H9 (cell line): ENCODE results near the gene PRKCB. TPM values are rescaled to one million over a fixed set of nuclear protein-coding genes. Genes with fewer than 3 reads are reported as not detected.

Experiments used
- DNase-seq: peaks from one replicate; pipeline ENCODE4 v3.0.0-alpha.2; 2017
- H2AFZ ChIP-seq: one replicate; pipeline ENCODE4 v1.6.1; 2013; ENCODE audit warnings: mild to moderate bottlenecking, low read length, control low read depth, moderate library complexity
- H2AK5ac ChIP-seq: 2 replicates; pipeline ENCODE4 v1.6.1; 2013; ENCODE audit warnings: low read length, control low read depth, mixed read lengths; ENCODE audit not compliant: insufficient read length
- H2BK120ac ChIP-seq: one replicate; pipeline ENCODE4 v1.6.1; 2013; ENCODE audit warnings: low read depth, mild to moderate bottlenecking, low read length, control low read depth, inconsistent platforms; ENCODE audit not compliant: poor library complexity, severe bottlenecking
- H2BK12ac ChIP-seq: 2 replicates; pipeline ENCODE4 v1.6.1; 2013; ENCODE audit warnings: low read length, control low read depth, mixed read lengths, low read depth; ENCODE audit not compliant: insufficient read length
- H2BK15ac ChIP-seq: 2 replicates; pipeline ENCODE4 v1.6.1; 2013; ENCODE audit warnings: low read depth, low read length, control low read depth
- H2BK20ac ChIP-seq: one replicate; pipeline ENCODE4 v1.6.1; 2013; ENCODE audit warnings: low read depth, mild to moderate bottlenecking, low read length, control low read depth, inconsistent platforms; ENCODE audit not compliant: poor library complexity, severe bottlenecking
- H2BK5ac ChIP-seq: 2 replicates; pipeline ENCODE4 v1.6.1; 2013; ENCODE audit warnings: low read length, control low read depth, mixed read lengths; ENCODE audit not compliant: insufficient read length
- H3K14ac ChIP-seq: 2 replicates; pipeline ENCODE4 v1.6.1; 2013; ENCODE audit warnings: low read length, control low read depth; ENCODE audit not compliant: insufficient read depth
- H3K18ac ChIP-seq: 2 replicates; pipeline ENCODE4 v1.6.1; 2013; ENCODE audit warnings: low read depth, mild to moderate bottlenecking, mixed read lengths, low read length, control low read depth; ENCODE audit not compliant: insufficient read length
- H3K23ac ChIP-seq: 2 replicates; pipeline ENCODE4 v1.6.1; 2013; ENCODE audit warnings: low read length, control low read depth, mixed read lengths, low read depth; ENCODE audit not compliant: insufficient read length
- H3K23me2 ChIP-seq: 2 replicates; pipeline ENCODE4 v1.6.1; 2013; ENCODE audit warnings: low read depth, mild to moderate bottlenecking, mixed read lengths, low read length, control low read depth; ENCODE audit not compliant: insufficient read length, poor library complexity, severe bottlenecking
- H3K27ac ChIP-seq: 2 replicates; pipeline ENCODE4 v1.5.1; 2013; ENCODE audit warnings: low read length, control low read depth, mixed read lengths, low read depth; ENCODE audit not compliant: insufficient read length
- H3K27me3 ChIP-seq: 2 replicates; pipeline ENCODE4 v1.6.1; 2013; ENCODE audit warnings: low read length, control low read depth, inconsistent platforms; ENCODE audit not compliant: insufficient read depth
- H3K4ac ChIP-seq: 2 replicates; pipeline ENCODE4 v1.6.1; 2013; ENCODE audit warnings: low read depth, mild to moderate bottlenecking, control low read depth, inconsistent platforms, low read length, moderate library complexity
- H3K4me1 ChIP-seq: 2 replicates; pipeline ENCODE4 v1.6.1; 2013; ENCODE audit warnings: low read length, control low read depth, inconsistent platforms; ENCODE audit not compliant: insufficient read depth
- H3K4me2 ChIP-seq: 2 replicates; pipeline ENCODE4 v1.6.1; 2013; ENCODE audit warnings: low read length, control low read depth, mixed read lengths; ENCODE audit not compliant: insufficient read length, insufficient read depth
- H3K56ac ChIP-seq: 2 replicates; pipeline ENCODE4 v1.6.1; 2013; ENCODE audit warnings: low read depth, mild to moderate bottlenecking, mixed read lengths, low read length, control low read depth; ENCODE audit not compliant: insufficient read length
- H3K79me1 ChIP-seq: 2 replicates; pipeline ENCODE4 v1.6.1; 2013; ENCODE audit warnings: low read depth, mild to moderate bottlenecking, moderate library complexity, low read length, control low read depth, inconsistent platforms; ENCODE audit not compliant: insufficient read depth, poor library complexity, severe bottlenecking
- H3K79me2 ChIP-seq: 2 replicates; pipeline ENCODE4 v1.6.1; 2013; ENCODE audit warnings: low read length, control low read depth, inconsistent platforms; ENCODE audit not compliant: insufficient read depth
- H3K9ac ChIP-seq: 2 replicates; pipeline ENCODE4 v1.6.1; 2013; ENCODE audit warnings: low read length, control low read depth, mixed read lengths; ENCODE audit not compliant: insufficient read length; ENCODE audit errors: extremely low read depth
- H3K9me3 ChIP-seq: one replicate; pipeline ENCODE4 v1.6.1; 2013; ENCODE audit warnings: low read depth, low read length, inconsistent platforms; ENCODE audit not compliant: control insufficient read depth
- H3T11ph ChIP-seq: one replicate; pipeline ENCODE4 v1.6.1; 2013; ENCODE audit warnings: mild to moderate bottlenecking, low read length, control low read depth, inconsistent platforms
- H4K20me1 ChIP-seq: one replicate; pipeline ENCODE4 v1.6.1; 2013; ENCODE audit not compliant: control insufficient read depth, insufficient read length, insufficient read depth
- H4K5ac ChIP-seq: 2 replicates; pipeline ENCODE4 v1.6.1; 2013; ENCODE audit warnings: low read depth, mild to moderate bottlenecking, mixed read lengths, low read length, control low read depth; ENCODE audit not compliant: insufficient read length
- H4K8ac ChIP-seq: replicated peaks from 2 replicates; pipeline ENCODE4 v1.6.1; 2013; ENCODE audit warnings: low read length, control low read depth, mixed read lengths, low read depth; ENCODE audit not compliant: insufficient read length
- H4K91ac ChIP-seq: 2 replicates; pipeline ENCODE4 v1.6.1; 2013; ENCODE audit warnings: low read depth, mild to moderate bottlenecking, moderate library complexity, mixed read lengths, low read length, control low read depth; ENCODE audit not compliant: insufficient read length
- H3K27ac Mint-ChIP-seq, 3 experiments: 2 replicates in 2 of 3; 3 replicates in 1 of 3; pipeline ENCODE4 v1.8.0; 2020 to 2021; ENCODE audit warnings: mixed read lengths in 3 of 3, mild to moderate bottlenecking in 1 of 3, moderate library complexity in 1 of 3
- H3K27me3 Mint-ChIP-seq: 2 replicates; pipeline ENCODE4 v1.8.0; 2021; ENCODE audit warnings: low read depth, mild to moderate bottlenecking, moderate library complexity, mixed read lengths
- H3K36me3 Mint-ChIP-seq, 3 experiments: 2 replicates in 2 of 3; 3 replicates in 1 of 3; pipeline ENCODE4 v1.8.0; 2020 to 2021; ENCODE audit warnings: low read depth in 3 of 3, mixed read lengths in 3 of 3; ENCODE audit not compliant: insufficient read depth in 1 of 3
- H3K4me1 Mint-ChIP-seq, 2 experiments: 2 replicates each; pipeline ENCODE4 v1.8.0; 2020; ENCODE audit warnings: mixed read lengths in 2 of 2
- H3K4me3 Mint-ChIP-seq, 2 experiments: 2 replicates in 1 of 2; 3 replicates in 1 of 2; pipeline ENCODE4 v1.8.0; 2020 to 2021; ENCODE audit warnings: mild to moderate bottlenecking in 2 of 2, mixed read lengths in 2 of 2, moderate library complexity in 1 of 2
- H3K9me3 Mint-ChIP-seq, 2 experiments: 2 replicates in 1 of 2; 3 replicates in 1 of 2; pipeline ENCODE4 v1.8.0; 2020; ENCODE audit warnings: mild to moderate bottlenecking in 2 of 2, mixed read lengths in 2 of 2, moderate library complexity in 1 of 2
- WGBS: extraction: QIAGEN DNeasy Blood & Tissue Kit; methylation state at CpG from one replicate; pipeline ENCODE4 v1.1.7; 2013; ENCODE audit warnings: missing lambda C conversion rate, low lambda C conversion rate, mixed read lengths; ENCODE audit not compliant: insufficient read length; ENCODE audit errors: extremely low coverage; 5-methylcytosine and 5-hydroxymethylcytosine counted together
- total RNA-seq: library from RNA; stranded (reverse); gene quantifications from 2 replicates; pipeline ENCODE4 v1.2.1, GENCODE V29; 2021
- TF ChIP-seq, protein P1 (sequence below): fragments of 200-600 bp; sonication (generic); conservative IDR thresholded peaks from 3 replicates; pipeline ENCODE4 v1.8.0; 2021; ENCODE audit warnings: antibody characterized with exemption, mild to moderate bottlenecking

The PRKCB gene
- total RNA-seq, 1 experiment from 2014 or later, result 7.0 TPM

DNA sequence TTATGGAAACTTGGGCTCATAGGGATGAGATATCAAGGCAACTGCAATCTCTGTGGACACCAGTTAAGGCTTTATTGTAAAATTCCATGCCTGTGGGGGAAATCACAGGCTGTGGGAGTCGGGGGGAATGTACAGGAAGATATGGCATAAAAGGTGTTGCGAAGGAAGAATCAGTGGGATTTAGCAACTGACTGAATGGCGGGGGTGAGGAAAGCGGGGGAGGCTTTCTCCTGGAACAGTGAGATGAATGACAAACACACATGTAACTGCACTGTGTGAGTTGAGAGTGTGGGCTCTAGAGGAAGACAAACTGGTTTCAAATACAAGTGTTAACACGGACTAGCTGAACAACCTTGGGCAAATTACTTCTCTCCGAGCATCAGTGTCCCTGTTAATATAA lies 143.7 kb downstream of the PRKCB start:
- no peak overlapping the region for H3K27ac ChIP-seq
- H4K91ac ChIP-seq, result no peak overlapping the region
- H4K8ac ChIP-seq, result no peak overlapping the region
- no peaks in the 10 kb centered on the region for H3K9me3 Mint-ChIP-seq
- H3K56ac ChIP-seq, result no peak overlapping the region
- H3K18ac ChIP-seq, result no peak overlapping the region
- H3K4me1 Mint-ChIP-seq, result peaks cover 14 to 19% of the 10 kb centered on the region in 2 experiments
- H3T11ph ChIP-seq, result no peak overlapping the region
- H4K20me1 ChIP-seq, result peaks cover 3% of the 10 kb centered on the region
- H3K27me3 Mint-ChIP-seq, result peaks cover 28% of the 10 kb centered on the region
- no peaks in the 10 kb centered on the region for H3K36me3 Mint-ChIP-seq
- H3K9me3 ChIP-seq, result no peaks in the 10 kb centered on the region
- no peak overlapping the region for H3K9ac ChIP-seq
- H2BK15ac ChIP-seq, result no peak overlapping the region
- no peaks in the 10 kb centered on the region for H3K79me1 ChIP-seq
- H3K27me3 ChIP-seq, result no peaks in the 10 kb centered on the region
- no CpG with 5 or more reads among the region's 6 CpGs for WGBS
- H3K23me2 ChIP-seq, result no peaks in the 10 kb centered on the region
- no peak overlapping the region for H3K4ac ChIP-seq
- no peaks in the 10 kb centered on the region for H3K79me2 ChIP-seq
- TF ChIP-seq, protein P1, sequence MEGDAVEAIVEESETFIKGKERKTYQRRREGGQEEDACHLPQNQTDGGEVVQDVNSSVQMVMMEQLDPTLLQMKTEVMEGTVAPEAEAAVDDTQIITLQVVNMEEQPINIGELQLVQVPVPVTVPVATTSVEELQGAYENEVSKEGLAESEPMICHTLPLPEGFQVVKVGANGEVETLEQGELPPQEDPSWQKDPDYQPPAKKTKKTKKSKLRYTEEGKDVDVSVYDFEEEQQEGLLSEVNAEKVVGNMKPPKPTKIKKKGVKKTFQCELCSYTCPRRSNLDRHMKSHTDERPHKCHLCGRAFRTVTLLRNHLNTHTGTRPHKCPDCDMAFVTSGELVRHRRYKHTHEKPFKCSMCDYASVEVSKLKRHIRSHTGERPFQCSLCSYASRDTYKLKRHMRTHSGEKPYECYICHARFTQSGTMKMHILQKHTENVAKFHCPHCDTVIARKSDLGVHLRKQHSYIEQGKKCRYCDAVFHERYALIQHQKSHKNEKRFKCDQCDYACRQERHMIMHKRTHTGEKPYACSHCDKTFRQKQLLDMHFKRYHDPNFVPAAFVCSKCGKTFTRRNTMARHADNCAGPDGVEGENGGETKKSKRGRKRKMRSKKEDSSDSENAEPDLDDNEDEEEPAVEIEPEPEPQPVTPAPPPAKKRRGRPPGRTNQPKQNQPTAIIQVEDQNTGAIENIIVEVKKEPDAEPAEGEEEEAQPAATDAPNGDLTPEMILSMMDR, result no peak
- no peak overlapping the region for H2BK20ac ChIP-seq
- peaks cover 5% of the 10 kb centered on the region; the same call in 1 of the 2 replicates for H3K4me1 ChIP-seq
- no peak overlapping the region for H3K14ac ChIP-seq
- no peak overlapping the region for H2AFZ ChIP-seq
- no peak overlapping the region for H4K5ac ChIP-seq
- no peak overlapping the region for H3K27ac Mint-ChIP-seq
- no peak overlapping the region for H3K23ac ChIP-seq
- H3K4me3 Mint-ChIP-seq, result no peak overlapping the region
- no peak overlapping the region for H2BK120ac ChIP-seq
- DNase-seq, result no peak
- H2BK5ac ChIP-seq, result no peak overlapping the region
- H2BK12ac ChIP-seq, result no peak overlapping the region
- H3K4me2 ChIP-seq, result no peak overlapping the region
- H2AK5ac ChIP-seq, result no peak overlapping the region
